Measurements from ENCODE around the gene RASA3. TPM values are rescaled to one million over a fixed set of nuclear protein-coding genes. Genes with fewer than 3 reads are reported as not detected.

The RASA3 gene
- total and polyA plus RNA-seq, 9 of the 15 experiments (the other 6 are each of a cell fraction or from before 2014, with no cell fraction given): 0.72 to 25.3 (median 14.4) TPM

GRCh38 chr13:113999618-113999910 is 132.9 kb downstream of the RASA3 start:
- Histone ChIP-seq H3K4me3 (no peak overlapping the region), H3K4me1 (replicated peaks in 1 of 2; ENCODE audit: control insufficient read depth in 2 of 2, insufficient read depth in 2 of 2, low read length in 2 of 2) (peaks cover 3 to 28% of the 10 kb centered on the region in 2 experiments; a peak in 2 of 5 replicates), H3K4me2 (ENCODE audit: insufficient read depth, low read length) (no peak overlapping the region), H3K9me1 (ENCODE audit: control insufficient read depth, insufficient read depth, low read length) (no peaks in the 10 kb centered on the region), H3K36me3 (ENCODE audit: control insufficient read depth, insufficient read depth, low read length) (peaks cover 15% of the 10 kb centered on the region; the same call in 2 of the 3 replicates), H3K27ac (ENCODE audit: extremely low read depth, low read depth, low read length) (no peak overlapping the region), H4K20me1 (replicated peaks; ENCODE audit: control insufficient read depth, insufficient read depth, low read length) (no peaks in the 10 kb centered on the region), H3K27me3 (ENCODE audit: control insufficient read depth in 2 of 2, insufficient read depth in 2 of 2, low read length in 2 of 2) (no peaks in the 10 kb centered on the region), H3K79me2 (ENCODE audit: control insufficient read depth, insufficient read depth, low read length) (peaks cover 8% of the 10 kb centered on the region), H2AFZ (ENCODE audit: low read depth, low read length) (no peak overlapping the region), H3K9me3 (replicated peaks; ENCODE audit: control insufficient read depth, insufficient read depth, low read depth, low read length) (no peaks in the 10 kb centered on the region), H3K9ac (ENCODE audit: insufficient read depth in 1 of 2, low read depth in 2 of 2, low read length in 2 of 2) (no peak overlapping the region)
- DNase-seq (ENCODE audit: extremely low read depth in 1 of 4, low spot score in 3 of 4) (no peak), FAIRE-seq (no peak), ATAC-seq (no peak)
- WGBS (ENCODE audit: insufficient coverage, low coverage, missing lambda C conversion rate): 100% methylated on average over 1 of the region's 10 CpGs
- CTCF ChIA-PET (ENCODE audit: low intra/inter-chr PET ratio): no interaction called here
- no peak for TF ChIP-seq ID3 (CRISPR knock-in tag; IDR thresholded peaks at IDR 0.05)
- no peak for TF ChIP-seq ID3 (tag; IDR thresholded peaks at IDR 0.05)
- TF ChIP-seq ZBTB7A (IDR thresholded peaks at IDR 0.05; ENCODE audit: borderline replicate concordance, control insufficient read depth, low read depth, low read length): peak; percentile 44; the same call in 1 of the 2 replicates
- POLR2A ChIA-PET: interaction anchor here (0.6 kb wide), 1 partner anchor 412 kb away, joined by 3 read pairs; no protein-coding TSS in a partner anchor
- no TSS peak for BruUV-seq (replicated peaks)
- intact Hi-C loops (cut with micrococcal nuclease): no loop called here
- in situ Hi-C loops (cut with MboI): no loop called here

- in situ Hi-C loops (cut with MboI): no loop called here
- intact Hi-C loops (cut with micrococcal nuclease): no loop called here
Measured at GRCh38 chr13:113998781-113999617, 133.4 kb downstream of the RASA3 start.

More at GRCh38 chr13:113998781-113999617, 133.4 kb downstream of the RASA3 start:
- 92% methylated on average over 22 of the region's 42 CpGs for WGBS (ENCODE audit: insufficient coverage, low coverage, missing lambda C conversion rate)
- Histone ChIP-seq H4K20me1 (replicated peaks; ENCODE audit: control insufficient read depth, insufficient read depth, low read length) (no peaks in the 10 kb centered on the region), H3K27ac (ENCODE audit: extremely low read depth, low read depth, low read length) (no peak overlapping the region), H3K79me2 (ENCODE audit: control insufficient read depth, insufficient read depth, low read length) (peaks cover 3% of the 10 kb centered on the region), H3K36me3 (ENCODE audit: control insufficient read depth, insufficient read depth, low read length) (peaks cover 17% of the 10 kb centered on the region; the same call in 2 of the 3 replicates), H3K9me1 (ENCODE audit: control insufficient read depth, insufficient read depth, low read length) (no peaks in the 10 kb centered on the region), H3K4me1 (replicated peaks in 1 of 2; ENCODE audit: control insufficient read depth in 2 of 2, insufficient read depth in 2 of 2, low read length in 2 of 2) (peaks cover 2 to 25% of the 10 kb centered on the region in 2 experiments; a peak in 2 of 5 replicates), H3K27me3 (ENCODE audit: control insufficient read depth in 2 of 2, insufficient read depth in 2 of 2, low read length in 2 of 2) (no peaks in the 10 kb centered on the region), H3K4me2 (ENCODE audit: insufficient read depth, low read length) (no peak overlapping the region), H3K9ac (ENCODE audit: insufficient read depth in 1 of 2, low read depth in 2 of 2, low read length in 2 of 2) (no peak overlapping the region), H3K4me3 (no peak overlapping the region), H2AFZ (ENCODE audit: low read depth, low read length) (no peak overlapping the region), H3K9me3 (replicated peaks; ENCODE audit: control insufficient read depth, insufficient read depth, low read depth, low read length) (no peaks in the 10 kb centered on the region)
- no TSS peak for BruUV-seq (replicated peaks)
- no peak for ATAC-seq
- TF ChIP-seq POLR2G (IDR thresholded peaks at IDR 0.05; ENCODE audit: low read depth, low read length) (peak; percentile 46; the same call in 1 of the 2 replicates), MTA2 (IDR thresholded peaks at IDR 0.05; ENCODE audit: low read depth) (no peak), SAP30 (IDR thresholded peaks at IDR 0.05; ENCODE audit: borderline replicate concordance, insufficient read depth, low read depth, low read length, poor library complexity, severe bottlenecking) (no peak), TBP (optimal IDR thresholded peaks at IDR 0.05; ENCODE audit: low read depth, low read length) (no peak), CSDE1 (IDR thresholded peaks at IDR 0.05) (no peak), HNRNPK (IDR thresholded peaks at IDR 0.05; ENCODE audit: low read depth, low read length, poor library complexity, severe bottlenecking) (no peak), POU5F1 (IDR thresholded peaks at IDR 0.05; ENCODE audit: borderline replicate concordance, low read depth, low read length, partially characterized antibody) (no peak)
- FAIRE-seq: no peak
- CTCF ChIA-PET (ENCODE audit: low intra/inter-chr PET ratio): no interaction called here
- POLR2A ChIA-PET: interaction anchor here (0.6 kb wide), 1 partner anchor 412 kb away, joined by 3 read pairs; no protein-coding TSS in a partner anchor
- DNase-seq (ENCODE audit: extremely low read depth in 1 of 4, low spot score in 3 of 4): no peak

All from K562 (cell line).